GM21526 (cell line): ENCODE data around the gene CDK2.
A peak's percentile ranks its signal among the peaks of the same experiment; 100 is the strongest.

Experiments used
- ATAC-seq: cut with Tn5 transposase; IDR thresholded peaks from one replicate; pipeline ENCODE4 v1.9.1; 2021; ENCODE audit warnings: moderate library complexity; ENCODE audit not compliant: unreplicated experiment, low FRiP score

Gene CDK2

DNA sequence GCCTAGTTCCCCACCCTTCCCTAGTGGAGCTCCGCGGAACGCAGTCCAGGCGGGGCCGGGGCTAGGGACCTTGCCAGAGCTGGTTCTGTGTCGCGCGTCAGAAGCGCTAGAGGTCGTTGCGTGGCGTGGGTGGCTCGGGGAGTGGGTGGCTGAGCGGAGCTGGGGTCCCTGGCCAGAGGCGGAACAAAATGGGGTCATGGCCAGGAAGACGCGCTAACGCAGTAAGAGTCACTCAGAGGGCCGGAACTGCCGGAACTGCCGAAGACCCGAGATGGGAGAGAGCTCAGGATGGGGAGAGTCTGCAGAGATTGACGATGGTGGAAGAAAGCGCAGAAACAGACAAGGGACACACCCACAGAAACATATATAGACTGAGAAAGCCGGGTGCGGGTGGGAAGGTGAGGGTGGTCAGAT is 30.9 kb upstream of the CDK2 start:
- ATAC-seq: no peak

DNA sequence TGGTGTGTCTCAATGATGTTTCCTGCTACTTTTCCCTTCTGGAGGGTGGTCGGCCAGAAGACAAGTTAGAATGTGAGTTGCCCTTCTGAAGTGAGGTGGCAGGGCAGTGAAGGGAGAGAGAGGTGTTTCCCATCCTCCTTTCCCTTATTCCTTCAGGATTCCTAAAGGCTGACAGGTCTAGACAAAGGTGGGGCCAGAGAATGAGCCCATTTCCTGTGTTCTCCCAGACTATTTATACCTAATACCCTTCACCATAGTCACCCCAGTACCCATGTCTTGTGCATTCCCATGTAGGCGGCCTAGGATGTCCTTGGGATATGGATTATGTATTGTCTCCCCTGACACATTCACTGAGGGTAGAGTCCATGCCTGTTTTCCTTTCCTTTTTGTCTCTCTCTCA is 28.6 kb upstream of the CDK2 start:
- no peak for ATAC-seq

DNA sequence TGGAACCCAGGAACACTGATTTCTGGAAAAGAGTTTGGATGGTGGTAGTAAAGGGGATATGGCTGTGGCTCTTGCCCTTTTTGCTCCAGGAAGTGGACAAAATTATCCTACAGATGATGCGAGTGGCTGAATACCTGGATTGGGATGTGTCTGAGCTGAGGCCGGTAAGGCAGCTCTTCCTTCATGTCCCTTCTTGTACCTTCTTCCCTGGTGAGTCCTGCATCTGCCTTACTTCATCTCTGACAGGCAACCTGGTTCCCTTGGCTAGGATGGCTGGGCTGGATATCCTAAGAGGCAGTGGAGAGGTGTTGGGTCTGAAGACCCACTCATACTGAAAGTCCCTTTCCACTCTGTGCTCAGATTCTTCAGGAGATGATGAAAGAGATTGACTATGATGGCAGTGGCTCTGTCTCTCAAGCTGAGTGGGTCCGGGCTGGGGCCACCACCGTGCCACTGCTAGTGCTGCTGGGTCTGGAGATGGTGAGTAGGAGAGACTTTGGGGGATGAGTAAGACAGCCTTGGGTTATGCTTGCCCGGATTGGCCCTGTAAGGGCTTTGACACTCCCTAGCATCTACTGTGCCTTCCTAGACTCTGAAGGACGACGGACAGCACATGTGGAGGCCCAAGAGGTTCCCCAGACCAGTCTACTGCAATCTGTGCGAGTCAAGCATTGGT is 27.7 kb upstream of the CDK2 start:
- no peak for ATAC-seq

DNA sequence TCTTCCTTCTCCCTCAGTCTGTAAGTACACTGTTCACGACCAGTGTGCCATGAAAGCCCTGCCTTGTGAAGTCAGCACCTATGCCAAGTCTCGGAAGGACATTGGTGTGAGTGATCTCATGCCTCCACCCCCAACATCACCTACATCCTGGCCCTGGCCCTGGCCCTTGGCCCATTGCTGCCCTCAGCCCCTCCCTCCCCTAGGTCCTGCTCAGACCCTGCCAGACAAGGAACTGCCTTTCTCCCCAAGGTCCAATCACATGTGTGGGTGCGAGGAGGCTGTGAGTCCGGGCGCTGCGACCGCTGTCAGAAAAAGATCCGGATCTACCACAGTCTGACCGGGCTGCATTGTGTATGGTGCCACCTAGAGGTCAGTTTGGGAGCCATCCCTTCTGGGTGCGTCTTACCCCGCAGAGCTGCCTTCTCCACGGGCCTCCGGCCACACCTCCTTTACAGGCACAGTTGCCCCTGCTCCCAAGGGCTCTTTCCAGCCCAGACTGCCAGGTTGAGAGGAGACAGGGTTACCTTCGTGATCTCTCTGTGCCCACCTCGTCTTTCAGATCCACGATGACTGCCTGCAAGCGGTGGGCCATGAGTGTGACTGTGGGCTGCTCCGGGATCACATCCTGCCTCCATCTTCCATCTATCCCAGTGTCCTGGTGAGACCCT is 26.4 kb upstream of the CDK2 start:
- ATAC-seq: peak; percentile 86

DNA sequence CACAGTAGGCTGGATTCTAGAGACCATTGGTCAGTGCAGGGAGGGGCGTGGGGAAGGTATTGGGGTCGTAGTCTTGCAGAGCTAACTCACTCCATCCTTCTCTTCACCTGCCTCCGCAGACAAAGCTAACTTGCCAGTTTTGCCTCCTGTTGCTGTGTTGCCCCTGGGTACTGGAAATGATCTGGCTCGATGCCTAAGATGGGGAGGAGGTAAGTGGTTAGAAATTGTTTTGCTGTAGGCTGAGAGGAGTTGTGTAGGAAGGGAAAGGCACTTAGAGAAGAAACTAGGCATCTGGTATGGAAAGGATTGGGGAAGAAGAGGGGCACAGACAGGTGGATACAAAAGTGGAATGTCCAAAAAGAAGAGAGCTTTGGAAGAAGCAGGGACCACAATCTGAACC is 24.6 kb upstream of the CDK2 start:
- no peak for ATAC-seq

DNA sequence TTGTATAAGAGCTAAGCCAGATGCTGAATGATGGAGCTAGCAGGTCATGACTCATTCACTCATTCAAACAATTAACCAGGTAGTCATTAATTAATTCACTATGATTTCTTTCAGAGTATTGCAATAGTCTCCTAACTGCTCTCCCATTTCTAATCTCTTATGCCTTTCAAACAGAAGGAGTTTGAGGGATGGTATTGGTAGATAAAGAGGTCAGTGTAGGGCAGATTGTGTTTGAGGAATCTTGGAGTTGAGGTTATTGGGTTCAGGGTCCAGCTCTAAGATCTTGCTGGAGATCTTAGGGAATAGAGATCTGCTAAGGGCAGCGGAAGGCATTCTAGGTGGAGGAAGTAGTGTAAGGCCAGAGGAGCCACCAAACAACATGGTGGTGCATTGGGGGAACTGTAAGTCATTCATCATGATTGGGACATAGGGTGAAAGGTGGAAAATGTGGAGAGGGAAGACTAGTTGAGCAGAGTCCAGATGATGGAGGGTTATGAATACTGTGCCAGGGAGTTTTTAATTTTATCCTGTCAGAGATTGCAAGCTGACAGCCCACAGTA is 24.0 kb upstream of the CDK2 start:
- no peak for ATAC-seq

DNA sequence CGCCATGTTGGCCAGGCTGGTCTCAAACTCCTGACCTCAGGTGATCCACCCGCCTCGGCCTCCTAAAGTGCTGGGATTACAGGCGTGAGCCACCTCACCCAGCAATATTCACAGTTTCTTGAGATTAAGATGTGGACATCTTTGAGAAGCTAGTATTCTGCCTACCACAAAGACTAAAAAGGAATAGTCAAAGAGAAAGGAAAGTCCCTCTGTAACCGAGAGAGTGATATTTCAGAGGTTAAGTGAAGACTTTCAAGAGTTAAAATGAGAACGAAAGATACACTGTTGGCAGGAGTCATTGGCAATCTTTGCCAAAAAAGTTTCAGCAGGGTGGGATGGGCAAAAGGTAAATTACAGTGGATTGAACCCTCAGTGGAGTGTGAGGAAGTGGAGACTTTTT is 20.1 kb upstream of the CDK2 start:
- ATAC-seq: no peak

DNA sequence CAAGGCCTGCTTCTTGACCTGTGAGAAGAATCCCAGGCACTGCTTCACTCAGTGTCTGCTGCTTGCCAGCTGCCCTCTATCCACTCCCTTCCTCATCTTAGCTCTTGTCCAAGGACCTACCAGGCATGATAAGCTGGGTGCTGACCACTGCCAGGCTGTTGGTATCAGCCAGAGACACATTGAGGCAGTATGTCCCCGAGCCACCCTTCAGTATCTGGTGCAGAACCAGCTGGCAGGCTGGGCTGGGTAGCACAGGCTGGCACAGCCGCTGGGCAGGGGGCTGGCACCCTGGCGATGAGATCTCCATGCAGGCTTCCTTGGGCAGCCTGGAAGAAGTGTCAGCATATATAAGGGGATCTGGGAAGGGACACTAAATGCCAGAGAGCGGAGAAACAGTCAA is 11.3 kb upstream of the CDK2 start:
- ATAC-seq: no peak

DNA sequence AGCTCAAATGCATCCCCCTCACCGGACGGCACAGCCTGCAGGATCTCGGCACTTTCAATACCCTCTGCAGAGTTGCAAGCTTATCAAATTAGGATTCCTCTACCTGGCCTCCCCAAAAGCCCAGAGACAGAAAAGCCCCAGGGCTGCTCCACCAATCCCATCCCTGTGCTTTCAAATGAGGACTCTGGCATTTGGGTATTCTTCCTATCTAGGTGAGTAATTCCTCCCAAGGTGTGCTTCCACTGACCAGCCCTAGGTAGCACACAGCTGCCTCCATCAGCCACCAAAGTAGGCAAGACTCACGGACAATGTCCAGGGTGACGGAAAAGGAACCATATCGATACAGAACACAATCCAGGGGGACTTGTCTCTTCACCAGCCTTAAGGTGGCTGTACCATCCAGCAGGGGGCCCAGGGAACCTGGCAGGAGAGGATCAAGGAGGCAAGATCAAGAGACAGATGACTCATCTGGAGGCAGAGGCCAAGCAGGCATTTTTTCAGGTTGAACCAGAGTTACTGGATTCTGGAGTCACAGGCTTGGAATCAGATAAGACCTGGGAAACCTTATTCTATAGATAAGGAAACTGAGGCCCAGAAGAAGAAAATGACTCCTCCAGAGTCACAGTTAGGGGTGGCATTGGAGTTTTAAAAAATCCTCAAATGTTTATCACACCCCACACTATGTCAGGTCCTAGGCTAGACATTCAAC is 10.7 kb upstream of the CDK2 start:
- no peak for ATAC-seq

DNA sequence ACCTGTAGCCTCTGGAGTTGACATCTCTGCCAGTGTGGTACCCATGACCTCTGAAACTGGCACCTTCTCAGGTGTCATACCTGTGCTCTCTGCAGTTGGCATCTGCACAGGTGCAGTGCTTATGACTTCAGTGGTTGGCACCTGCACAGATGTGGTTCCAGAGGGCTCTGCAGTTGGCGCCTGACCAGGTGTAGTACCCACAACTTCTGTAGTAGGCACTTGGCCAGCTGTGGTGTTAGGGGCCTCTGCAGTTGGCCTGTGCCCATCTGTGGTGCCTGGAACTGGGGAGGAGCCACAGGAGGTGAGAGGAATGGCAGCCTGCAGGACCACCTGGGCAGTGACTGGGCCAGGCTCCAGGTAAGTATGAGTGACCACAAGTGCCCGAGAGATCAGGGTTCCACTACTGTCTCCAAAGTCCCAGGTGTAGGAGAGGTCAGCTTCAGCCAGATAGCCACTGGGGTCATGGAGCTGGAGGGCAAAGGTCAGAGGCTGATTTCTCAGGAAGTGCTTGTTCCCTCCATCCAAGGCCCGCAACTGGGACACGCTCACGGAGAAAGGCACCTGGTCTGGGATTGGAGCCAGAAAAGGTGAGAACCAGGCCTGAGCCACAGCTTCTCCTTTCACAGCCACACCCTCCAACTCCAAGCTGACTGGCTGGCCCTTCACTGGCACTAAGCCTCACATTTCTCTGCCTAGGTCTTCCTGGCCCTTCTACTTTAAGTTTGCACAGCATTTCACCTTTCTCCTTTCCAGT is 9.3 kb upstream of the CDK2 start:
- ATAC-seq: no peak

DNA sequence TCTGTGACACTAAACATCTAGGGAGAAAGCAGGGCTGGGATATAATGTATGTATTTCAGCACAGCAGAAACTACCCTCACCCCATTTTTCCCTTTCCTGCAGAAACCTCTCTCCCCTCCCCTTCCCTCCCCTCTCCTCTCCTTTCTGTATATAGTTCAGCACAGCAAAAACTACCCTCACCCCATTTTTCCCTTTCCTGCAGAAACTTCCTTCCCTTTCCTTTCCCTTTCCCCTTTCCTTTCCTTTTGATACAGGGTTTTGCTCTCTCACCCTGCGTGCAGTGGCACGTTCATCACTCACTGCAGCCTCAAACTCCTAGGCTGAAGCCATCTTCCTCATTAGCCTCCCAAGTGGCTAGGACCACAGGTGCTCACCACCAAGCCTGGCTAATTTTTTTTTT is 2.9 kb upstream of the CDK2 start:
- ATAC-seq: no peak

DNA sequence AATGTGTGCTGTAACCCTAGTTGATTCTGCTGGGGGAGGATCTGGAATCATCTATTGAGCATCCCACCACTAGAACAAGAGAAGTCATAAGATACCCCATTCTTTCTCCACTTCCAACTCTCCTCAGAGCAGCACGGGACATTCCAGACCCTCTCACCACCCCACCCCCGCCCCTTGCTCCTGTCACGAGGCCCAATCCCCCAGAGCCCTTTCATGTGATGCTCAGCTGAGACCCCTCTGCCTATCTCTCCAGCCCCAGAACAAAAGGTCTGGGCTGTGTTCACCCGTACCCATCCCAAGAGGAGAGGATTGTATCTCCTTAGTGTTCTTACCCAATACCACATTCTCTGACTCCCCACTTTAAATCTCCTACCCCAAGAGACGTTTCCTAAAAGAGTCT is 1.4 kb upstream of the CDK2 start:
- no peak for ATAC-seq

DNA sequence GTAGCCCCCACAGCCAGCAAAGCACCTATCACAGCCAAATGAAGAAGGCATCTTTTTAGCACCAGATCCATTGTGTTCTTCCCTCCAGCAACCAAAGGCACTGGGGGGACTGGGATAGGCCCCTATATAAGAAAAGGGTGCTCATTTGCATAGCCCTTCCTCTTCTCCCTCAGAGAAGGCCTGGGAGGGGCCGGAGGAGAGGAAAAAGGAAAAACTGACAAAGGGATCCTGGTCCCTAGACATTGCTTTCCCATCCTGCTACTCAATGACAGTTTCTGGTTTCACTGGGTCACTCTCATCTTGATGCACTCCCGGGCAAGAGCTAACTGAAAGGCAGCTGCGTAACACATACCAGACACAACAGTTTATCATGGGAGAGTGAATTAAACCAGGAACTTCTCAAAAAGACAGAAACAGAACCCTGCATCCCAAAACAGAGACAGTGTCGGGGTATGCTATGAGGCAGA is 656 bp upstream of the CDK2 start, which contains the start of gene PMEL:
PMEL (minus strand) TSS at position 102 of the 467 bp plus-strand sequence; CDS start at position 71, 31 bp downstream.
- ATAC-seq: no peak

DNA sequence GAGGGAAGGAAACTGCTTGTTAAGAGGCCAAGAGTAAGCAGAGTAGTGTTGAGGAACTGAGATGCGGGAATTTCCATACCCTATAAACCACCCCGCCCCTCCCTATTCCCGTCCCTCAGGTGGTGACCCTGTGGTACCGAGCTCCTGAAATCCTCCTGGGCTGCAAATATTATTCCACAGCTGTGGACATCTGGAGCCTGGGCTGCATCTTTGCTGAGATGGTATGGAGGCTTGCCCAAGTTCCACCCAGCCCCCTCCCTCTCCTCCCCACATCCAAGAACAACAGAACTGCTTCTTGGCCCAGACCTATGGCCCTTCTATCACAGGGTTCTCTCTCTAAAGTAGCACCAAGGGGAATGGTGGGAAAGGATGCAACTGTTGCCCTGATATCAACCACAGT is 2.7 kb downstream of the CDK2 start:
- ATAC-seq: no peak

DNA sequence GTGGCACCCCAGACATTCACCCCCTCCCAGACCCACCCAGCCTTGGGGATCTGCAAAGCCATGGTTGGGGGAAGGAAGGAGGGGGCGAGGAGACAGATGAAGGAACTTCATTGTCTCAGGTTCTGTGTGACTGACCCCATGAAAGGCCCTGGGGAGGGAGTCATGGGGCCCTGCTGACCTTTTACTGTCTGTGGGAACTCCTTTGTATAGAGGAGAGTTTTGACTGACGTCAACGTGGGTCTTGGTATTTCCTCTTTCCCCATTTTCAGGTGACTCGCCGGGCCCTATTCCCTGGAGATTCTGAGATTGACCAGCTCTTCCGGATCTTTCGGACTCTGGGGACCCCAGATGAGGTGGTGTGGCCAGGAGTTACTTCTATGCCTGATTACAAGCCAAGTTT is 4.1 kb downstream of the CDK2 start:
- no peak for ATAC-seq

DNA sequence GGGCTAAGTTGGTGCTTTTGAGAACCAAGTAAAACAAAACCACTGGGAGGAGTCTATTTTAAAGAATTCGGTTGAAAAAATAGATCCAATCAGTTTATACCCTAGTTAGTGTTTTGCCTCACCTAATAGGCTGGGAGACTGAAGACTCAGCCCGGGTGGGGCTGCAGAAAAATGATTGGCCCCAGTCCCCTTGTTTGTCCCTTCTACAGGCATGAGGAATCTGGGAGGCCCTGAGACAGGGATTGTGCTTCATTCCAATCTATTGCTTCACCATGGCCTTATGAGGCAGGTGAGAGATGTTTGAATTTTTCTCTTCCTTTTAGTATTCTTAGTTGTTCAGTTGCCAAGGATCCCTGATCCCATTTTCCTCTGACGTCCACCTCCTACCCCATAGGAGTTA is 5.4 kb downstream of the CDK2 start:
- no peak for ATAC-seq

DNA sequence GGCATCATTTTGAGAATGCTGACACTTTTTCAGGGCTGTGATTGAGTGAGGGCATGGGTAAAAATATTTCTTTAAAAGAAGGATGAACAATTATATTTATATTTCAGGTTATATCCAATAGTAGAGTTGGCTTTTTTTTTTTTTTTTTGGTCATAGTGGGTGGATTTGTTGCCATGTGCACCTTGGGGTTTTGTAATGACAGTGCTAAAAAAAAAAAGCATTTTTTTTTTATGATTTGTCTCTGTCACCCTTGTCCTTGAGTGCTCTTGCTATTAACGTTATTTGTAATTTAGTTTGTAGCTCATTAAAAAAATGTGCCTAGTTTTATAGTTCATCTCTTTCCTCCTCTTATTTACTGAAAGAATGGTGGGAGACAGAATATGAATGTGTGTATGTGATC is 5.8 kb downstream of the CDK2 start:
- no peak for ATAC-seq

DNA sequence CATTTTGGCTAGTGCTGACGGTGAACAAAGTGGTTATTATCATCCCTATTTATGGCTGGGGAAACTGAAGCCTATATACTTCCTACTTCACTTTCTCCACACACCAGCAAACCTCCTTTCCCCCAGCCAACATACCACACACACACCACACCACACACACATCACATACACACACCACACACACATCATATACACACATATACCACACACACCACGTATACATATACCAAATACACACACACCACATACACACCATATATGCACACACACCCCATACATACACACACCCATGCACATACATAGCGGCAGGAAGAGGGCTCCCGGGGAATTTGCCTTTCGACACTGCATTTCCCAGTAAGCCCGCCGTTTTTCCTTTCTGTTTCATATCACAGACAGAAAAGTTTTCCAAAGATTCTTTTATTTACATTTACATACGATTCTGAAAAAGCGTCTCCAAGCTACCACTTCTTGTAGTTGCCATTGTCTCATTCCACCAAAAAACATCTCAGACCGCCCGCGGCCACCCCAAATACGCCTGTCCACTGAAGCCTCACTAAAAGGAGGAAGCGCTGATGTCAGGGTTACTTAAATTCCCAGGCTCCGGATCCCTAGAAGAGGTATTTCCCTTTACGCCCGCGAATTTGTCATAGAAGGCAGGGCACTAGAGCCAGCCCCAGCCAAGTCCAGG is 6.4 kb downstream of the CDK2 start:
- no peak for ATAC-seq

DNA sequence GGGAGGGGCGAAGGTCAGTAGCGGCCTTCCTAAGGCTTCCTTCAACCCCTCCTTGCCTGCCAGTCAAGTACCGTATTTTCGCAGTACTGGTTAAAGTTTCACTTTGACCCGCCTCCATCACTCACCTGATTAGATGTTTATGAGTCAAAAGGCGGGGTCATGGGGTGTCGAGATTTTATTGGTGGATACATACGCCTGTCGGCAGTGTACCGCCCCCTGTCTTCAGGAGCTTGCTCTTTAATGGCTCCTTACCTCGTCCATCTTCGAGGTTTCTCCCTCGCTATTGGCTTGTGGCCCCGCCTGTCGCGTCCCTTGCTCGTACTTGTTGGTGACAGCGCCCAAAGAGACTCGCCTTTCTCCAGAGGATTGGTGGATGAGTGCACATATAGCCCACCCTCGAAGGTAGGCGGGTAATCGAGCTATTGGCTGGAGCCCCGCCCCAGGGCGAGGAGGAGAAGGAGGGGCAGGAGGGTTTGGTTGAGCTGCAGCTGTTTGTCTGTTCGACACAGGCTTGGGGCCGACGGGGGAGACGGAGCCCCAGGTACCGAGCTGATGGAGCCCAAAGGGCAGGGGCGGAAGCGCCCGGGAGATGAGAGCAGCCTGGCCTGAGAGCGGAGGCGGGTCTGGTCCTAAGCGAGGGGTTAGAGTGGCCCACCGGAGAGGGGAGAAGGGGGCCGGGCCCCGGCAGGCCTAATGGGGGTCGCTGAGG is 7.1 kb downstream of the CDK2 start, which contains the start of gene RAB5B:
RAB5B (plus strand) TSS at position 480 of the 709 bp plus-strand sequence. CDS start 12,883 bp downstream, outside the sequence.
- ATAC-seq: peak; percentile 85
